ENCODE results near the gene CRKL.
A peak's percentile ranks its signal among the peaks of the same experiment; 100 is the strongest.

CRKL gene

GRCh38 chr22:20996598-20997535, 79.7 kb downstream of the CRKL start:
- no peak for DNase-seq (ENCODE audit: low read depth in 2 of 2)

DNA sequence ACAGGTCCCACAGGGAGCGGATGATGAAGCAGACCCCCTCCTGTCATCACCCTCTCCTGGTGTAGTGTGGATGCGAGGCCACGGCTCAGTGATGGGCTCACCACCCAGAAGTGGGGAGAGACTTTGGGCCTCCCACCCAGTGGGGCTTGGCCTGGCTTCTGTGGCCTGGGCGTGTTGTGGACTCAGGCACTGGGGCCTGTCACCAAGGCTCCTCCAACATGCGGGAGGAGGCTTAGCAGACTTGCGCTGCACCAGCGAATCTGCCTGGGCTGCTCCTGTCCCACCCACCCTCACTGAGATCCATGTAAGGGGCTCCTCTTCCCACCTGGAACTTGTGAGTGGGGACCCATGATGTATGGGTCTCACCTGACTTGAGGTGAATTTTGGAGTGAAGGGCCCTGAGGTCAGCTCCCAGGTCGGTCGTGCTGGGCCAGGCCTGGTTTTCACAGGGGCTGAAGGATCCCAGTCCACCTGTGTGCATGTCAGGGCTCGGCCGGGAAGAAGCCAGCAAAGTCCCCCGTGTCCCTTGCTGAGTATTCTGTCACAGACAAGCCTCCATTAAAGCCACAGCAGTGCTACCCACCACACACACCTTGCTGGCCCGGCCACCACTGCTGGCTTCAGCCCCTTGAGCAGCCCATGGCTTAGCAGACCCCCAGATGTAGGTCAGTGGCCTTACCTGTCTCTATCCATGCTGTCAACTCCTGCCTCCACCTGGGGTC, 80.5 kb downstream of the CRKL start:
- DNase-seq (ENCODE audit: low read depth in 2 of 2) = no peak

DNA sequence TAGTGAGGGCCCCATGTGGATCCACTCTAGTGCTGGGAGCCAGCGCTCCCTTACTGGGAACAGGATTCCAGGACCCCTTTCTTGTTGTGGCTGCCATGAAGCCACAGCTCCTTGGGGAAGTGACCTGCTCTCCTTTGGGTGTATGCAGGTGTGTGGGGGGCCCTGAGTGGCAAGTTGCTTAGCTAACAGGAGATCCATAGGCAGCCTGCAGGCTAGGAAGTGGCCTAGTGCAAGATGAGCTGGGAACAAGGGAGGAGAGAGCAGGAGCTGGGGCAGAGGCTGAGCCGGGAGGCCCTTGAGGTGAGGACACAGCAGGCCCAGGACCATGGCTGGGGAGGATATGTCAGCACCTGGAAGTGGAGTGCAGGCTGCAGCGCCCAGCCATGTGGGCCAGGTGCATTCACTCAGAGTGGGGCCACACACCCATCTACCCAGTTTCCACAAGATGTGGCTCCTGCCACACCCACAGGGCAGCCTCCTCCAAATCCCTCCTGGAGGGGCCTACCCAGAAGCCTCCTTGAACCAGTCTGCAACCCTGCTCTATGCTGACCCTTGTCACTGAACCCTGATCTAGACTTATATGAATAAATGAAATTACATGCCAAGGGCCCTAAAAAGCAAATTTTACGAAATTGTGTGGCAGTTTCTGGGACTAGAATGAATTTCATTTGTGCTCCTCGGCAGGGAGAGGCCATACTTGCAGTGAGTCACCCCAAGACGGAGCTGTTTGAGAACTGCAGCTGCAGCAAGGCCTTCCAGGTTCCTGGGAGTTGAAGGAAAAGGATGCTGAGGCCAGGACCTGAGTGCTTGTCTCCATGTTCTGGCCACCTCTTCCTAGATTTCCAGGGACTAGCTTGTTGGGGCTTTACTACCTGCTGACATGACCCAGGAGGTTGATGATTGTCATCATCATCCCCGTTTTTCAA, 81.5 kb downstream of the CRKL start:
- DNase-seq (ENCODE audit: low read depth in 2 of 2) = no peak

- DNase-seq (ENCODE audit: low read depth in 2 of 2) = no peak
Measured at GRCh38 chr22:20999350-21000206, 82.4 kb downstream of the CRKL start.

GRCh38 chr22:21000207-21000986, 83.2 kb downstream of the CRKL start:
- no peak for DNase-seq (ENCODE audit: low read depth in 2 of 2)

DNA sequence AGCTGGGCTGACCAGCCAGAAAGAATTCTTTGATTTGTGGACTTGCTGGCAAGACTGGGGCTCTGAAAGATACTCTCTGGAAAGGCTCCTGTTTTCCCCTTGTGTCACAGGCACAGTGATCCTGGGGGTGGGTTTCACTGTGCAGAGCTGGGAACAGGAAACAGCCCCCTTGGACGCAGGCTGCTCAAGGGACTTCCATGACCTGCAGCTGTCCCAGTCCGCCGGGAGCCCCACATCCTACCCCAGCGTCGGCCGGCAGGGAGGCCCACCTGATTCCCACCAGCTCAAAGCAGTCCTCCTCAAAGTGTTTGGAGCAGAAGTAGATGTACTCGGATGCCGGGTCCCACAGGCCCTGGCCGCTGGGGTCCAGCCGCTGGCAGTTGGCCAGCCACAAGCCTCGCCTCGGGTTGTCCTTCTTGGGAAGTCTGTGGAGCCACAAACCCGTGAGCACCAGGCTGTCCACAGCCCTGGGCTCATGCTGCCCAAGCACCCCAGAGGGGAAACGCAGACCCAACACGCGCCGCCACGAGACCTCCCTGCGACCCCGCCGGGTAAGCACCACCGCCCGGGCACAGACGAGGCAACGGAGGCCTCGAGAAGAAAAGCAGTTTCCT, 83.9 kb downstream of the CRKL start:
- no peak for DNase-seq (ENCODE audit: low read depth in 2 of 2)

DNA sequence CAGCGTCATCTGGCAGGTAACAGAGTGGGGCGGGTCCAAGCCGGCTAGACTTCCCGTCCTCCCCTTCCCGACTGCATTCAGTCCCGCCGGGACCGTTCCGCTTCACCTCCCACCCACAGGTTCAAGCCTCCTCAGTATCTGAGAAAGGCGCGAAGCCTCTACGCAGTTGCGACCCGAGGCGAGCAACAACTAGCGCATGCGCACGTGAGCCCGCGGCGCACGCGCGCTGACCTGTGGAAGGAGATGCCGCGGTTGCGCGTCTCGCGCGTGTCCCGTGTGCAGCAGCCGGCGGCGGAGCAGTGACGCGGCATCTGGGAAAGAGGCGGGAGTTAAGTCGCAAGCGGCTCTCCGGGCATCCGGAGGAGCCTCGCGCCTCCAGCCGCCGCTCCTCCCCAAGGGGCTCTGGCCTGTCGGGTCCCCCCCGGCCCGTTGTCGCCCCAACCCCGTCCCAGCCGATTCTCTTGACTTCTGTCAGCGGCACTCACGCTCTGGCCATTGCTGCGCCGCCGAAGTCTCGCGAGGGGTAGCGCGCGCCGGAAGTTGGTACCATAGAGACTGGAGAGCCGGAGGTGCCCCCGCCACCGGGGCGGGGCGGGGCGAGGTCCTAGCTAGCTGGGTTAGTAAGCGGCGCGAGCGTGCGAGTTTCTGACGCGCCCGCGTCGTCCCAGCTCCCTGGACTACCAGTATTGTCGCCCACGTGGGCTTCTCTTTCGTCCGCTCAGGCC, 84.6 kb downstream of the CRKL start, which contains the start of gene THAP7:
Gene THAP7 (minus strand): TSS at position 518 of the 725 bp plus-strand sequence. CDS start 207 bp downstream, at position 311.
- peak; percentile 90 to 91 for DNase-seq (ENCODE audit: low read depth in 2 of 2)

Data from stimulated activated CD8-positive, alpha-beta memory T cell treated with anti-CD3 and anti-CD28 coated beads, Interleukin-7, amount 100 ng/mL, for 1 hour (primary cell).